Small intestine (tissue), 7 donors: ENCODE measurements around the gene MAPK8IP3. TPM values are rescaled to one million over a fixed set of nuclear protein-coding genes. Genes with fewer than 3 reads are reported as not detected.

Source experiments
- DNase-seq, 2 donors: peaks; one replicate each; pipeline versions ENCODE4 v3.0.0 to v3.0.0-alpha.2; 2013
- FAIRE-seq: peaks from 2 replicates; lab custom pipeline; 2012; peaks lifted over from hg19 to GRCh38; lab: Jason Lieb, UNC
- H3K27ac ChIP-seq, 3 donors: one replicate each; pipeline ENCODE4 v1.5.1; 2013; ENCODE audit warnings: low read length in 2 of 3, mild to moderate bottlenecking in 2 of 3, control low read depth in 1 of 3, inconsistent platforms in 1 of 3, low read depth in 1 of 3, moderate library complexity in 1 of 3
- H3K27me3 ChIP-seq, 3 donors: one replicate each; pipeline ENCODE4 v1.6.1; 2013; ENCODE audit warnings: low read length in 3 of 3, inconsistent platforms in 1 of 3; ENCODE audit not compliant: control insufficient read depth in 3 of 3, insufficient read depth in 3 of 3
- H3K36me3 ChIP-seq, 3 donors: one replicate each; pipeline ENCODE4 v1.6.1; 2013; ENCODE audit warnings: low read length in 3 of 3, inconsistent platforms in 1 of 3, low read depth in 1 of 3, mild to moderate bottlenecking in 1 of 3, moderate library complexity in 1 of 3; ENCODE audit not compliant: control insufficient read depth in 3 of 3, insufficient read depth in 2 of 3
- H3K4me1 ChIP-seq, 3 donors: one replicate each; pipeline ENCODE4 v1.6.1; 2013; ENCODE audit warnings: low read length in 2 of 3, inconsistent platforms in 1 of 3, low read depth in 1 of 3, mild to moderate bottlenecking in 1 of 3, moderate library complexity in 1 of 3; ENCODE audit not compliant: control insufficient read depth in 3 of 3, insufficient read depth in 2 of 3
- H3K4me3 ChIP-seq, 3 donors: one replicate each; pipeline ENCODE4 v1.5.1; 2013; ENCODE audit warnings: low read length in 3 of 3, control low read depth in 1 of 3, inconsistent platforms in 1 of 3, low read depth in 1 of 3, mild to moderate bottlenecking in 1 of 3, moderate library complexity in 1 of 3
- H3K9me3 ChIP-seq, 2 donors: one replicate each; pipeline ENCODE4 v1.6.1; 2013; ENCODE audit warnings: low read depth in 1 of 2, low read length in 1 of 2; ENCODE audit not compliant: control insufficient read depth in 2 of 2, insufficient read depth in 1 of 2
- WGBS, 3 donors: extraction: QIAGEN DNeasy Blood & Tissue Kit; methylation state at CpG; one replicate each; pipeline ENCODE4 v1.1.7; 2013; 5-methylcytosine and 5-hydroxymethylcytosine counted together
- polyA plus RNA-seq, 4 donors: library from polyadenylated mRNA; stranded (reverse) in 3 of 4; unstranded in 1 of 4; fragments of 200-250 nt in 3 of 4; fragments of 120-200 nt in 1 of 4; gene quantifications; one replicate each; pipeline versions ENCODE4 v1.2.1 to v1.2.3, GENCODE V29; 2013
- donor health status: healthy with polysubstance abuse.
- donor health status: control.
- donor health status: control.
- donor health status: Bipolar disorder and iron deficiency.
- donor health status: healthy.

MAPK8IP3 gene
- polyA plus RNA-seq, 4 donors: 26.2 to 60.1 (median 39.6) TPM

- 87 to 90% (median 88%) methylated on average over 10 of the region's 10 CpGs for WGBS, 3 donors
- Histone ChIP-seq H3K36me3 (peaks cover 4 to 53% (median 5%) of the 10 kb centered on the region in 3 donors), H3K9me3 (no peaks in the 10 kb centered on the region), H3K4me1 (no peaks in the 10 kb centered on the region), H3K4me3 (no peak overlapping the region), H3K27me3 (no peaks in the 10 kb centered on the region), H3K27ac (no peak overlapping the region)
- DNase-seq (no peak), FAIRE-seq (no peak)
Measured at GRCh38 chr16:1807626-1808025, 101.6 kb downstream of the MAPK8IP3 start.

- H3K27me3 ChIP-seq: no peaks in the 10 kb centered on the region
- no peaks in the 10 kb centered on the region for H3K4me1 ChIP-seq
- no peaks in the 10 kb centered on the region for H3K9me3 ChIP-seq
- 81 to 85% (median 81%) methylated on average over 18 of the region's 18 CpGs for WGBS, 3 donors
- H3K36me3 ChIP-seq: peaks cover 4 to 59% (median 5%) of the 10 kb centered on the region in 3 donors
- DNase-seq (no peak), FAIRE-seq (no peak)
- no peak overlapping the region for H3K4me3 ChIP-seq
- H3K27ac ChIP-seq: no peak overlapping the region
Measured at GRCh38 chr16:1808691-1809090, 102.7 kb downstream of the MAPK8IP3 start.

DNA sequence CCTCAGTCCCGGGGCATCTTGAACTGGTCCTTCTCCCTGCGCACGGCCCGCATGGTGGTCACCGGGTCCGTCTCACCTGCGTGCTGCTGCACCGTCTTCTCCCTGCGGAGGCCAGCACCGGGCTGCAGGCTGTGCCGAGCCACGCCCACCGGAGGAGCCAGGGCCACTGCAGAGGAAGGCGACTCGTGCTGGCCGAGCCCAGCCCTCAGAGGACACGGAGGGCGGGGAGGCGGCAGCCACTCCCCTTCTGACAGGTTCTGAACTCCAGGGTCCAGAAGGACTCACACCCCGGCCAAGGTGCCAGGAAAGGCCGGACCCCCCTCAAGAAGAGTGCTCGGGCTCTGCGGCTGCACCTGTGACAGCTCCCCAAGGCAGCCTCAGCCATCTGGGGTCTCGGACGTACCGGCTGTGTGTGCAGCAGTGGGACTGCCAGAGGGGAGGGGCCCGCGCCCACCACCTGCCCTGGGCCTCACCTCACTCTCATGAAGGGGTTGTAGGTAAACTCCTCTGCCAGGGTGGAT lies 103.3 kb downstream of the MAPK8IP3 start:
- no peaks in the 10 kb centered on the region for H3K27me3 ChIP-seq
- no peaks in the 10 kb centered on the region for H3K9me3 ChIP-seq
- DNase-seq: peak; percentile 43 to 49
- no peak overlapping the region for H3K27ac ChIP-seq
- no peak overlapping the region for H3K4me3 ChIP-seq
- WGBS, 3 donors: 54 to 71% (median 59%) methylated on average over 22 to 28 of the region's 28 CpGs
- FAIRE-seq: no peak
- H3K4me1 ChIP-seq: no peaks in the 10 kb centered on the region
- peaks cover 4 to 61% (median 5%) of the 10 kb centered on the region in 3 donors for H3K36me3 ChIP-seq

DNA sequence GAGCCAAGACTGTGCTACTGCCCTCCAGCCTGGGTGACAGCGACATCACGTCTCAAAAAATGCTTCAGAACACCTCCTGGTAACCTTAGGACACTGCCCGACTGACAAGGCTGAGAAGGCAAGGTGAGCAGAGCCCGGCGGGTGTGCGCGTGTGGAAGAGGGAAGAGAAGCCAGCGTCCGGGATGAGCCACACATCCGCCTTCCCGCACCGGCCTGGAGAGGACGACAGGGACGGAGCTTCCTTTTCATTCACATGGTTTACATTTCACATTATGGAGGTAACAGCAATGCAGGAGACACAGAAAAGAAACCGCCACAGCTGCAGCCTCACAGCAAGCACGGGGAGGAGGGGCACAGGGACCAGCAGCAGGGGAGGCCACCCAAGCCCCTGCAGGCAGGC lies 104.1 kb downstream of the MAPK8IP3 start:
- Histone ChIP-seq H3K4me3 (no peak overlapping the region), H3K4me1 (no peaks in the 10 kb centered on the region), H3K36me3 (peaks cover 4 to 58% (median 8%) of the 10 kb centered on the region in 3 donors), H3K27ac (no peak overlapping the region), H3K27me3 (no peaks in the 10 kb centered on the region), H3K9me3 (no peaks in the 10 kb centered on the region)
- DNase-seq (no peak), FAIRE-seq (no peak)
- 94 to 97% (median 96%) methylated on average over 16 of the region's 16 CpGs for WGBS, 3 donors

DNA sequence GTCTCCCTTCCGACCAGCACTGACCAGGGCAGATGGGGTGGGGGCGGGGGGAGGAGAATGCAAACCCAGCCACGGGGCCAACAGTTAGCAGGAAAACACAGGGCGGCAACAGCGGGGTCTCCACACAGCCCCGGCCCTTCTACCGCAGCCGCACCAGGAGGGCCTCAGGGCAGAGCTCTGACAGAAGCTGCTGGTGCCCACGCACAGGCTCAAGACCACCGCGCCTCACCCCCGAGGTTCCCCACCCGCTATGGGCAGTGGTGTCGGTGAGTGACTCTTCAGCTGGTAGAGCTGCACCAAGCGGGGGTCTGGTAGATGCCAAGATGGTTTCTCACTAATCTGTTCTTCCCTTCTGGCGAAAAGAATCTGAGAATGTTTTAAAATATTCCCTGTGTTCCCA lies 104.5 kb downstream of the MAPK8IP3 start:
- peaks cover 4 to 60% (median 10%) of the 10 kb centered on the region in 3 donors for H3K36me3 ChIP-seq
- no peak overlapping the region for H3K27ac ChIP-seq
- H3K4me3 ChIP-seq: no peak overlapping the region
- H3K9me3 ChIP-seq: no peaks in the 10 kb centered on the region
- 96 to 97% (median 97%) methylated on average over 10 to 16 of the region's 16 CpGs for WGBS, 3 donors
- H3K27me3 ChIP-seq: no peaks in the 10 kb centered on the region
- FAIRE-seq (no peak), DNase-seq (no peak)
- no peaks in the 10 kb centered on the region for H3K4me1 ChIP-seq

DNA sequence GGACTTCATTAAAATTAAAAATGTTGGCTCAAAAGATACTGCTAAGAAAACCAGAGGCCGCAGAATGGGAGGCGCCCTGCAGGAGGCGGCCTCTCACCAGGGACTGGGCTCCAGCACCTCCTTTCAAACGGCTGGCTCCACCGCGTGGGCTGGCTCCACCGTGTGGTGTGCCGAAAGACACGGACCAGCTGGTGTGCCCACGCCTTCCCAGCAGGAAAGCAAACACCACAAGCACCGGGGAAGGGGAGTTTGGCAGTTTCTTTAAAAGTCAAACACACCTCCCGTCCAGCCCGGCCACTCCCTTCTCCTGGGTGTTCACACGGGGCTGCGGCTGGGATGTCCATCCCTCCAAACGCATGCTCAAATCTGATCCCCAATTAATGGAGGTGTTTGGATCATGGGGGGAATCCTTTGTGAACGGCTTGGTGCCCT lies 106.8 kb downstream of the MAPK8IP3 start:
- H3K27ac ChIP-seq: no peak overlapping the region
- DNase-seq (peak; percentile 71 to 77), FAIRE-seq (no peak)
- H3K9me3 ChIP-seq: no peaks in the 10 kb centered on the region
- H3K4me3 ChIP-seq: no peak overlapping the region
- H3K4me1 ChIP-seq: no peaks in the 10 kb centered on the region
- WGBS, 3 donors: 14 to 23% (median 23%) methylated on average over 17 of the region's 17 CpGs
- peaks cover 7 to 69% (median 9%) of the 10 kb centered on the region in 3 donors for H3K36me3 ChIP-seq
- no peaks in the 10 kb centered on the region for H3K27me3 ChIP-seq

DNA sequence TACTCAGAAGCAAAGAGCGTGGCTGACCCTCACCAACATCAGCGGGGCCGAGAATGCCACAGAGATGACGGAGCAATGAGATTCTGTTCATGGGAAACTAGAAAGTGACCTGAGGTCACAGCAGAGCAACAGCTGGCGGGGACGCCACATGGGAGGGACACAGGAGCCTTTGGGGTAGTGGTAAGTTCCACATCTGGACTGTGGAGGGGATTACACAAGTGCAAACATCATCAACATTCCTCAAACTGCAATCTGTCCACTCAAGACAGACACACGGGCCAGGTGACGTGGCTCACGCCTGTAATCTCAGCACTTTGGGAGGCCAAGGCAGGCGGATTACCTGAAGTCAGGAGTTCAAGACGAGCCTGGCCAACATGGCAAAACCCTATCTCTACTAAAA lies 109.5 kb downstream of the MAPK8IP3 start:
- Histone ChIP-seq H3K27ac (no peak overlapping the region), H3K4me3 (no peak overlapping the region), H3K27me3 (no peaks in the 10 kb centered on the region), H3K9me3 (no peaks in the 10 kb centered on the region), H3K36me3 (peaks cover 6 to 70% (median 11%) of the 10 kb centered on the region in 3 donors), H3K4me1 (no peaks in the 10 kb centered on the region)
- DNase-seq (no peak), FAIRE-seq (no peak)
- WGBS, 3 donors: 89 to 95% (median 93%) methylated on average over 11 of the region's 11 CpGs

DNA sequence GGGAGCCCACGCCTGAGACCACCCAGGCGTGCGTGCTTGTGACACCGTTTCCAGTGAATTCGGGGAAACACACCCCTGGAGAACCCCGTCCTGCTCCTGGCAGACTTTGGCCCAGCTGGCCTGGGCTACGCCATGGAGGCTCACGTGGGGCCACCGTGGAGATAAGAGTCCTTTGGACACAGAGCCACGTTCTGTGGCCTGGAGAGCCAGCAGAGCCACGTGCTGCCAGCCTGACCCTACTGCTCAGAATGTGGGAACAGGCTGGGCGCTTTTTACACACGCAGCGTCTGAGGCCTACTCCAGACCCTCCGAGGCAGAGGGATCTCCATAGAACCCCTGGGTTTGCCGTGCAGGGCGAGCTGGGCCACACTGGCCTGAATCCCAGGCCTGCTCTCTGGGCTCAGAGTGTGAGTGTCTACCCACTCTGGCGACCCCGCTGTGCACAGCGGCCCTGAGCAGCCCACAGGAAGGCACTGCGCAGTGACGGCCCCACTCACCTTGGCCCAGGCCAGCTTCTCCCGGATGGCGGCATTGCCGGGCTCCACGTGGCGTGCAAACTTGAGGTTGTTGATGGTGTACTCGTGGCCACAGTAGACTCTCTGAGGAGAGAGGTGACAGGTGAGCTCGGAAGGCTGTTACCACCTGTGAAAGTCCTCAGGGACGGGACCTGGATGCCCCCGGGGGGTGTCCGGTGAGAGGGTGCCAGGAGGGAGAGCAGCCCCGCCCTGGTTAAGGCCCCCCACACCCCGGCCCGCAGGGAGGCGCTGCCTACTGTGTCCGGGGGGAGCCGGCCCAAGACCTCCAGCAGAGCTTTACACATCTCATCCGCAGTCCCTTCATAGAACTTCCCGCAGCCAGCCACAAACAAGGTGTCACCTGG lies 110.6 kb downstream of the MAPK8IP3 start:
- Histone ChIP-seq H3K27me3 (no peaks in the 10 kb centered on the region), H3K36me3 (peaks cover 6 to 77% (median 11%) of the 10 kb centered on the region in 3 donors), H3K4me3 (no peak overlapping the region), H3K9me3 (no peaks in the 10 kb centered on the region), H3K27ac (no peak overlapping the region), H3K4me1 (no peaks in the 10 kb centered on the region)
- no peak for FAIRE-seq
- DNase-seq: no peak
- WGBS, 3 donors: 93 to 95% (median 93%) methylated on average over 35 to 40 of the region's 40 CpGs
